ENCODE data around the gene LGR6.
"Not testable (repeated sequence)": the region's sequence is repeated elsewhere in the genome, so short reads cannot be mapped to it uniquely, and the experiment has no call there.

Gene LGR6

GRCh38 chr1:202352583-202353197, 159.1 kb downstream of the LGR6 start:
- TF ChIP-seq ZNF18 (tag by site-specific recombination; IDR thresholded peaks at IDR 0.05) (peak; percentile 35; the same call in 1 of the 2 replicates), PRDM10 (tag by site-specific recombination; IDR thresholded peaks at IDR 0.05) (0 out of 2 replicates have a peak, but pooled peaks have one; percentile 25)
- H3K27ac ChIP-seq (ENCODE audit: extremely low read depth, low read depth, low read length); H3K9me3 ChIP-seq (ENCODE audit: control insufficient read depth, insufficient read depth, low read depth, low read length); CTCF ChIA-PET; H3K4me3 ChIP-seq (ENCODE audit: low read depth, low read length); H3K36me3 ChIP-seq (ENCODE audit: control insufficient read depth in 2 of 2, insufficient read depth in 1 of 2, low read length in 2 of 2); H3K4me1 ChIP-seq (ENCODE audit: control insufficient read depth, insufficient read depth, low read length): not testable (repeated sequence)
- POLR2A ChIA-PET, result interaction anchor here (0.6 kb wide), 1 partner anchor 39 kb away, joined by 3 read pairs; no protein-coding TSS in a partner anchor

GRCh38 chr1:202355944-202356553, 162.4 kb downstream of the LGR6 start:
- H3K36me3 ChIP-seq (ENCODE audit: control insufficient read depth in 2 of 2, insufficient read depth in 1 of 2, low read length in 2 of 2), result no peaks in the 10 kb centered on the region
- no peak overlapping the region for H3K4me3 ChIP-seq (ENCODE audit: low read depth, low read length)
- H3K9me3 ChIP-seq (ENCODE audit: control insufficient read depth, insufficient read depth, low read depth, low read length), result no peaks in the 10 kb centered on the region
- ChIA-PET CTCF (interaction anchor here (0.8 to 1.3 kb wide), 2 partner anchors 12 to 117 kb away, joined by 5 to 7 read pairs; no protein-coding TSS in a partner anchor), POLR2A (no interaction called here)
- 0 out of 2 replicates have a peak, but pooled peaks cover 4% of the 10 kb centered on the region for H3K4me1 ChIP-seq (ENCODE audit: control insufficient read depth, insufficient read depth, low read length)
- H3K27ac ChIP-seq (ENCODE audit: extremely low read depth, low read depth, low read length), result no peak overlapping the region
- TF ChIP-seq MEIS1 (CRISPR knock-in tag; IDR thresholded peaks at IDR 0.05; ENCODE audit: borderline replicate concordance), result no peak
- TF ChIP-seq PRDM1 (tag by site-specific recombination; IDR thresholded peaks at IDR 0.05), result peak; percentile 69
- TF ChIP-seq ZNF18 (tag by site-specific recombination; IDR thresholded peaks at IDR 0.05), result peak; percentile 76
- no peak for TF ChIP-seq ZNF654 (tag by site-specific recombination; IDR thresholded peaks at IDR 0.05; ENCODE audit: low read depth)
- TF ChIP-seq ZNF280D (tag by site-specific recombination; IDR thresholded peaks at IDR 0.05), result no peak
- TF ChIP-seq ZNF2 (tag by site-specific recombination; IDR thresholded peaks at IDR 0.05), result no peak
- no peak for TF ChIP-seq ZNF768 (tag by site-specific recombination; IDR thresholded peaks at IDR 0.05)

GRCh38 chr1:202357506-202357905, 163.9 kb downstream of the LGR6 start:
- POLR2A ChIA-PET, result no interaction called here
- CTCF ChIA-PET, result no interaction called here
- Histone ChIP-seq H3K4me1 (ENCODE audit: control insufficient read depth, insufficient read depth, low read length) (no peaks in the 10 kb centered on the region), H3K36me3 (ENCODE audit: control insufficient read depth in 2 of 2, insufficient read depth in 1 of 2, low read length in 2 of 2) (no peaks in the 10 kb centered on the region), H3K9me3 (ENCODE audit: control insufficient read depth, insufficient read depth, low read depth, low read length) (no peaks in the 10 kb centered on the region), H3K4me3 (ENCODE audit: low read depth, low read length) (no peak overlapping the region), H3K27ac (ENCODE audit: extremely low read depth, low read depth, low read length) (no peak overlapping the region)
- TF ChIP-seq ZSCAN30 (tag by site-specific recombination; IDR thresholded peaks at IDR 0.05) (0 out of 2 replicates have a peak, but pooled peaks have one; percentile 47), ZNF658 (tag by site-specific recombination; IDR thresholded peaks at IDR 0.05) (no peak), PRDM10 (tag by site-specific recombination; IDR thresholded peaks at IDR 0.05) (0 out of 2 replicates have a peak, but pooled peaks have one; percentile 24)
